COLO668 (cell line): ENCODE results near the gene GABRR2.
"Not testable (repeated sequence)": the region's sequence is repeated elsewhere in the genome, so short reads cannot be mapped to it uniquely, and the experiment has no call there.

Experiments used
- DNase-seq: peaks from one replicate; lab custom pipeline; 2025; ENCODE audit not compliant: unreplicated experiment; lab: John Stamatoyannopoulos, UW

GABRR2 gene

DNA sequence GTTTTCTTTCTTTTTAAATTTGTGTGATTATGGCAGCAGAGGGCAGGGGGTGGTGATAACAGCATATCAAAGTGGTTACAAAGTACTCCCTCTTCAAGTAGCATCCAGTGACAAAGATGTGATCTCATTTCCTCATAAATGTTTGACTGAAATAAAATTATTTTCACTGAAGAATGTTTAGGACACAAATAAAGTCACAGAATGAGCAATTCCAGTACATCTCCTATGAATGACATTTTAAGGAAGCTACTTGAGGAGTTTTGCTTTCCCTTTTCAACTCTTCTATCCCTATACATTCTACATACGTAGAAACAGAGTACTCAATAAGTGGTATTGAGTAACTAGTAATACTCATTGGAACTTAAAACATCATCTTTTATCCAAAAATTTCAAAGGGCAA lies 13.9 kb upstream of the GABRR2 start:
- no peak for DNase-seq

- DNase-seq: no peak
These were observed 9.2 kb upstream of the GABRR2 start for GRCh38 chr6:89324304-89324703.

DNA sequence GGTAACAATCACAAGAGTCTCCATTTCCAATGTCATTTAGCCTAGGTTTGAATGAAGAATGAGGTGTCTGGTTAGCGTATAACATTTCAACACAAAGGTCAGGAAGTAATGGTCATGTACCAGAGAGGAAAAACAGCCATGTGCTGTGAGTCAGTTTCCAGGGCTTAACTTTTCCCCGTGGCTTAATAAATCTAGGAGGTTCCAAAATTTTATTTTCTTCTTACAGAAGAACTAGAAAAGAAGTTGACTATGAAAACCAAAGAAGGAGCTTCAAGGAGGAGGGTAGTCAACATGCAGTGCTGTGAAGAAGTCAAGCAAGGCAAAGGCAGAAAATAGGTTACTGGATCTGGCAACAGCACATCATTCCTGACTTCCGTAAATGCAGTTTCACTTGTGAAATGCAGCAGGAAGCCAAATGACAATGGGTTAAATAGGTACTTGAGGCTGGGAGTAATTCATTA lies 8.4 kb upstream of the GABRR2 start:
- no peak for DNase-seq

DNA sequence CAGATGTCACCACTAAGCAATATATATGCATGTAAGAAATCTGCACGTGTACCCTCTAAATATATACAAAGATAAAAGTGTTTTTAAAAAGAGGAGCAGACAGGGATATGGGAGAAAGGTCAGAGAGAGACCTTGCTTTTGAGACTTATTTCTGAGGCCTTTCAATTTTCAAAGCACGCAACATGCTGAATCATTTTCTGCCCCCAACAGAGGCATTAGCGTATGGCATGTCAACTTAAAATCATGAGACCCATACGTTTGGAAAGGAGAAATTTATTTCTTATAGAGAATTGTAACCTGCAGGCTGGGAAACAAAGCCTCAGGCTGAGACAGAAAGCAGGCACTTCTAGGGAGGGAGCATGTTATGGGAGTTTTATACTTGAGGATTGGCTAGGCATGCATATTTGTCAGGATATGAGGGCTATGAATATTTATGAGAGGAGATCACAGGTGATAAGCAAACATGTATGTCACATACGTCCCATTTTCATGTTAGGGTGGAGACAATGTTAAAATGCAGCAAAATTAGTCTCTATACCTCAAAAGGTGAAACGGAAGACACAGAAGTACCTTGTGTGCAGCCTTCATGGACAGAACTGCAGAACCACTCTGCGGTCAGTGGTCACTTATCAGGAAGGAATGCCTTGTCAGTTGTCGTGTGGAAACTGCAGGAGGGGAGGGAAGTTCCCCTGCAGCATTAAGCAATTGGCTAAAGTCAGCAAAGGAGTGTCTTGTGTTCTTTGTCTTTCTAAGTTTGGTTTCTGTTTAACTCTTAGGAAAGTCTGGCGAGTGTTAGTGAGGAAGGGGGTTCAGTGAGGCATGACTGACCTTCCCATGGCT lies 6.3 kb upstream of the GABRR2 start:
- no peak for DNase-seq

DNA sequence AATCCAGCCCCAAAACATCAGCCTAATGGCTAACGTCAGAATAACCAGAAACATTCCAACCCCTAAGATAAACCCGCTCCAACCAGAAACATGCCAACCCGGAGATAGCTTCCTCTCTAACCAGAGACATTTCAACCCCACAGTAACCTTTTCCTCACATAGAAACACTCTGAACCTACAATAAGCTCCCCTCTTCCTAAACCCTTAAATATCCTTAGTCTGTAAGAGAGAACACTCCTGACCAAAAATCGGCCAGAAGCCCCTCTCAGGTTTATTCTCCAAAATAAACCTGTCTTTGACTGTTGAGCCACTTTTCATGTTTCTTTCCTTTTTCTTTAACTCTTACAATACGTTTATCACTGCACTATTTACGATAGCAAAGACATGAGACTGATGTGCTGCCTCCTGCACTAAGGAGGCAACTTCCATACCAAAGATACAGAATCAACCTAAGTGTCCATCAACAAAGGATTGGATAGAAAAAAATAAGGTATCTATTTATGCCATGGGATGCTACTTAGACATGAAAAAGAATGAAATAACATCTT lies 5.0 kb upstream of the GABRR2 start:
- DNase-seq: no peak

DNA sequence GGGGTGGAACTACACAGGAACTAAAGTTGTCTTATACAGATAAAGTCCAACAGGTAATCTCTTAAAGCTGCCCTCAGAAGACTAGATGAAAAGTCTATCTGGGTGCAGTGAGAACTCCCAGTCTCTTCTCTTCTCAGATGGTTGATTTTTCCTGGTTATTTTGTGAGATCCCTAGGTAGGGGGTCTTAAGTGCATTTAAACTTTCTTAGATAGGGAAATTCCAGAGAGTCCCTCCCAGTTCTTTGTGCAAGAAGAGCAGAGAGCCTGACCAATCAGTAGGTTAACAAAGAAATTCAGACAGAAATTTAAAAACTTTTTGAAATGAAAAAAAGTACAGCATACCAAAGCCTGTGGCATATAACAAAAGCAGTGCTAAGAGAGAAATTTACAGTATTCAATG lies 2.0 kb upstream of the GABRR2 start:
- no peak for DNase-seq

DNA sequence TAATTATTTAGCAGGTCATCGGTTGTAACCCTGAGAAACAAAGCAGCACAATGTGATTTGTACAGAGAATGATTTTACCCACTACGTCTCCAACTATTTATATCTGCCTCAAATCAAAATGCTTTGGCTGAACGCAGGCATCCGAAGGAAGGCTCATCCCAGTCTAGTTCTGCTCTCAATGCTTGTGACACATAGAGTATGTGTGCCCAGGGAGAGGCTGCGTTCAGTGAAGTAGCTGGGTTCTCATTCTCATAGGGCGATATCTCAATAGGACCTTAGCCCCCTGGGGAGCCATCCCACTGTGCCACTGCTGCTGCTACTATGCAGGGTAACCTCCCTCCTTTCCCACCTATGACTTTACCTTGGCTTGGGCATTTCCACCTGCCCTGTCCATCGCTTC lies 407 bp downstream of the GABRR2 start:
- no peak for DNase-seq

- no peak for DNase-seq
These were observed 2.1 kb downstream of the GABRR2 start for GRCh38 chr6:89313006-89313405.

- DNase-seq: peak; percentile 33
These were observed 3.1 kb downstream of the GABRR2 start for GRCh38 chr6:89311853-89312531.

DNA sequence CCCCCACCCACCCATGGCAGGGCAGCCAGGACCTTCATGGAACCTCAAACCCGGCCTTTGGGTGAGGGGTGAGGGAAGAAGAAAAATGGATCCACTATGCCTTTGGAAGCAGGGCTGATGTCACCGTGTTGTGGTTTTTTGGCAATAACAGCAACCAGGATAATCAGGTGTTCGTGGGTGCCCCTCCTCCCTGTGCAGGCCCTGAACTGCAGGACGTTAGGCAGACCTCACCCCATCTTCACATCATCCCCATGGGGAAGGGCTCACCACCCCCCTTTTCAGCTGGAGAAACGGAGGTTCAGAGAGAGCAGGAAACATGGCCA lies 3.6 kb downstream of the GABRR2 start:
- DNase-seq: no peak

DNA sequence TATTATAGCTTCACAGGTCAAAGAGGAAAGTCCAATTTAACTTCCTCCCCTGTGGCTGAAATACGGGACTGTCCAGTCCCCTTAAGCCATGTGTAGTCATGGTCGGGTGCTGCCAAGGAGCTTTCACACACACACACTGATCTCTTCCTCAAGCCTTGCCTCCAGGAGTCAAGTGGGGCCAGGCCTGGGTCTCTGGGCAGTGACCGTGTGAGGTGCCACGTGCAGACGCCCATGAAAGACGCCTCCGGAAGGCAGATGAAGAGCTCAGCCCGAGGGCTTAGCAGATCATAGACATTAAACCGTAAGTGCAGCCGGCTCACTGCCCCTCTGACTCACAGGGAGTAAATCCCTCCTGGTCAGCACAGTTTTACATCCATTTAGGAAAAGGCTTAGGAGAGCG lies 4.2 kb downstream of the GABRR2 start:
- no peak for DNase-seq

GRCh38 chr6:89308525-89309395 lies 6.3 kb downstream of the GABRR2 start:
- no peak for DNase-seq

DNA sequence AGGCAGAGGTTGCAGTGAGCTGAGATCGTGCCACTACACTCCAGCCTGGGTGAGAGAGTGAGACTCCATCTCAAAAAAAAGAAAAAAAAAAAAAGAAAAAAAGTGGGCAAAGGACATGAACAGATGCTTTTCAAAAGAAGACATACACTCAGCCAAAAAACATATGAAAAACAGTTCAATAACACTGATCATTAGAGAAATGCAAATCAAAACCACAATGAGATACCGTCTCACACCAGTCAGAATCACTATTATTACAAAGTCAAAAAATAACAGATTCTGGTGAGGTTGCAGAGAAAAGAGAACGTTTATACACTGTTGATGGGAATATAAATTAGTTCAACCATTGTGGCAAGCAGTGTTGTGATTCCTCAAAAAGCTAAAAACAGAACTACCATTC lies 10.6 kb downstream of the GABRR2 start:
- not testable (repeated sequence) for DNase-seq

- DNase-seq: no peak
These were observed 12.2 kb downstream of the GABRR2 start for GRCh38 chr6:89302936-89303335.

DNA sequence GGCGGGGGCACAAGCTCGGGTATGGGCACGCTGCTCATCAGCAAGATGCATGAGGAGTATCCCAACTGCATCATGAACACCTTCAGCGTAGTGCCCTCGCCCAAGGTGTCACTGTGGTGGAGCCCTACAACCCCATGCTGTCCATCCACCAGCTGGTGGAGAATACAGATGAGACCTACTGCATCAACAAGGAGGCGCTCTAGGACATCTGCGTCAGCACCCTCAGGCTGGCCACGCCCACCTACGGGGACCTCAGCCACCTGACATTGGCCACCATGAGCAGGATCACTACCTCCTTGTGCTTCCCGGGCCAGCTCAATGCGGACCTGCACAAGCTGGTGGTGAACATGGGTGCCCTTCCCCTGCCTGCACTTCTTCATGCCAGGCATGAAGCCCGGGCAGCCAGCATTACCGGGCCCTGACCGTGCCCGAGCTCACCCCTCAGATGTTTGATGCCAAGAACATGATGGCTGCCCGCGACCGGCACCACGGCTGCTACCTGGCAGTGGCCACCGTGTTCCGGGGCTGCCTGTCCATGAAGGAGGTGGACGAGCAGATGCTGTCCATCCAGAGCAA lies 12.8 kb downstream of the GABRR2 start:
- no peak for DNase-seq

DNA sequence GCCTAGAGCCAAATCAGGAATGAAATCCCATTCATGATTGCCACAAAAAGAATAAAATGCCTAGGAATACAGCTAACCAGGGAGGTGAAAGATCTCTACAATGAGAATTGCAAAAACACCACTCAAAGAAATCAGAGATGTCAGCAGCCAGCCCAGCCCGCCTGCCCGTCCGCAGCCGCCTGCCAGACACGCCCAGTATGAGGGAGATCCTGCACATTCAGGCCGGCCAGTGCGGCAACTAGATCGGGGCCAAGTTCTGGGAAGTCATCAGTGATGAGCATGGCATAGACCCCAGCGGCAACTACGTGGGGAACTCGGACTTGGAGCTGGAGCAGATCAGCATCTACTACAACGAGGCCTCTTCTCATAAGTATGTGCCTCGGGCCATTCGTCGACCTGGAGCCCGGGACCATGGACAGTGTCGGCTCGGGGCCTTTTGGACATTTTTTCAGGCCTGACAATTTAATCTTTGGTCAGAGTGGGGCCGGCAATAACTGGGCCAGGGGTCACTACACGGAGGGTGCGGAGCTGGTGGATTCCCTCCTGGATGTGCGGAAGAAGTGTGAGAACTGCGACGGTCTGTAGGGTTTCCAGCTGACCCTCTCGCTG lies 13.4 kb downstream of the GABRR2 start:
- no peak for DNase-seq

- peak; percentile 12 for DNase-seq
These were observed 15.6 kb downstream of the GABRR2 start for GRCh38 chr6:89299466-89299850.

- DNase-seq: peak; percentile 29
These were observed 16.2 kb downstream of the GABRR2 start for GRCh38 chr6:89298680-89299465.

- peak; percentile 71 for DNase-seq
These were observed 17.3 kb downstream of the GABRR2 start for GRCh38 chr6:89297695-89298351.
